HTERT RPE-1 (cell line): ENCODE measurements around the gene DBNDD2.

Experiments used
- in situ Hi-C: fragments of 300-500 bp; cut with MboI; formaldehyde crosslinking; loops from 4 replicates; pipeline ENCODE4 v1.14.3; 2020; ENCODE audit warnings: low sequenced_read_pairs

Gene DBNDD2

GRCh38 chr20:45448270-45448669 is 40.2 kb downstream of the DBNDD2 start:
- in situ Hi-C loops = no loop called here

DNA sequence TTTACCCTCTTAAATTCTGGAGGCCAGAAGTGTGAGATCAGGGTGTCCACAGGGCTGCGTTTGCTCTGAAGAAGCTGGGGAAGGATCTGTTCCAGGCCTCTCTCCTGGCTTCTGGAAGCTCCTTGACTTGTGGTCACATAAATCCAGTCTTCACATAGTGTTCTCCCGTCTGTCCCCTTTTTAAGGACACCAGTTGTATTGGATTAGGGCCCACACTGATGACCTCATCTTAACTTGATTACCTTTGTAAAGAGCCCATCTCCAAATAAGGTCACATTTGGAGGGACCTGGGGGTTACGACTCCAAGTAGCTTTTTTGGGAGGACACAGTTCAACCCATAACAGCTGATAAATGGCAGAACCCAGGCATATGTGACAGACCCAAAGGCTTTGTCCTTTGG is 41.4 kb downstream of the DBNDD2 start:
- in situ Hi-C loops = no loop called here

- in situ Hi-C loops = no loop called here
Measured at GRCh38 chr20:45450097-45450818, 42.2 kb downstream of the DBNDD2 start.

- in situ Hi-C loops = no loop called here
Measured at GRCh38 chr20:45452238-45452637, 44.1 kb downstream of the DBNDD2 start.

GRCh38 chr20:45452772-45453691 is 44.9 kb downstream of the DBNDD2 start:
- in situ Hi-C loops = no loop called here

GRCh38 chr20:45456632-45457031 is 48.5 kb downstream of the DBNDD2 start:
- in situ Hi-C loops = no loop called here

DNA sequence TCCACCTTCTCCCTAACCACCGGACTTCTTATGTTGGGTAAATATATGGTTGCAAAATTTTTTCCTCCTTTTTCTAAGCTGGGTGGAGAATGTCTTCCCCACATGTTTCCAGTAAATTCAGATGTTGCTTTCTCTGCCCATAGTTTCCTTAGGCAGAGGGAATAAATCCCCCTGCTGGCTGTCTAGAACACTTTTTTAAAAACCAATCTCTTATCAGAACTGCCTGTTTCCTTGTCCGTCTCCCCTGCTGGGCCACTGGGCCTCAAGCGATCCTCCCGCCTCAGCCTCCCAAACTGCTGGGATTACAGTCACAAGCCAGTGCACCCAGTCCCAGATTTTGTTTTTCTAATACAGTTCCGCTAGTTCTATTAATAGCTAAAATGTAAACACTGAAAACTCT is 51.5 kb downstream of the DBNDD2 start:
- in situ Hi-C loops = no loop called here
